HL-60/S4 (cell line): ENCODE data around the gene AP3D1.

ENCODE experiments used
- in situ Hi-C: fragments of 300-500 bp; cut with MboI; formaldehyde crosslinking; loops from 2 replicates; pipeline ENCODE4 v1.14.3; 2022; ENCODE audit warnings: low sequenced_read_pairs

AP3D1 gene

DNA sequence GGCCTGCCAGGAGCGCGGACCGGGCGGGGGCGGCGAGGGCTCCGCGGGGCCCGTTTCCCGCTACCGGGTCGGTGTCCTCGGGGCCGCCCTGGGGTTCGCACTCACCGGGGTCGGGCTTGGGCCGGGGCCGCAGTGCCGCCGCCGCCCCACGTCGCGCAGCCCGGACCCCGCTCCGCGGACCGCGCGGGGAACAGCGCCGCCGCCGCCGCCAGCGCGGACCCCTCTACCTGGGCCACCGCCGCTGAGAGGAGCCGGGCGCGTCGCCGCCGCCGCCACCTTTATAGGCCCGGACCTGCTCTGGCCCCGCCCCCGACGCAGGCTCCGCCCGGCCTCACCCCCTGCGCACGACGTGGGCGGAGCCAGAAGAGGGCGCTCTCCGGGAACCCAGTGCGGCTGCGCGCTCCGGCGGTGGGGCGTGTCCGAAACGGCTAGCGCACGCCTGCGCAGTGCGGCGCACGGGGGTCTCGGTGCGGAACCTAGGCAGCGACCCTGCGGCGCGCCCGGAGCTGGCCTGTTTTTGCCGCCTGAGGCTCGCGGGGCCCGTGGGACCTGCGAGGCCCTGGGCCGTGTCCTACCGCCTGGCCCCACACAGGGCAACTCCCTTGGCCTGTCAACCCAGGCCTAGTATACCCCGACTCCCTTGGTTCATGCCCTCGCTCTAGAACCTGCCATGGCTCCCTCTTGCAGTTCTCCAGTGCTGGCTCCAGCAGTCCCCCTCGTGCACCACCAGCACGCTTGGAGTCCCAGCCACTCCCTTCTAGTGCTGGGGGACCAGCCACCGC is 100.2 kb downstream of the AP3D1 start, which contains the start of gene MKNK2:
Gene MKNK2, minus strand, starts transcription at position 254 of the 782 bp plus-strand sequence. CDS start 393 bp downstream, outside the sequence.
- in situ Hi-C loops: no loop called here
